Measurements from ENCODE around the gene POPDC2.

Gene POPDC2

GRCh38 chr3:119625451-119626153 lies 34.8 kb downstream of the POPDC2 start:
- H3K4me3 ChIP-seq (ENCODE audit: low read depth, low read length): no peak overlapping the region
- no peak for TF ChIP-seq CTCF (IDR thresholded peaks at IDR 0.05; ENCODE audit: low read depth, low read length)

GRCh38 chr3:119624002-119624720 lies 36.2 kb downstream of the POPDC2 start:
- no peak for TF ChIP-seq CTCF (IDR thresholded peaks at IDR 0.05; ENCODE audit: low read depth, low read length)
- H3K4me3 ChIP-seq (ENCODE audit: low read depth, low read length): no peak overlapping the region

GRCh38 chr3:119620899-119621298 lies 39.5 kb downstream of the POPDC2 start:
- no peak overlapping the region for H3K4me3 ChIP-seq (ENCODE audit: low read depth, low read length)
- TF ChIP-seq CTCF (IDR thresholded peaks at IDR 0.05; ENCODE audit: low read depth, low read length): no peak

- no peak for TF ChIP-seq CTCF (IDR thresholded peaks at IDR 0.05; ENCODE audit: low read depth, low read length)
- no peak overlapping the region for H3K4me3 ChIP-seq (ENCODE audit: low read depth, low read length)
Observed at GRCh38 chr3:119619094-119619493, 41.3 kb downstream of the POPDC2 start.

- no peak overlapping the region for H3K4me3 ChIP-seq (ENCODE audit: low read depth, low read length)
- no peak for TF ChIP-seq CTCF (IDR thresholded peaks at IDR 0.05; ENCODE audit: low read depth, low read length)
Observed at GRCh38 chr3:119616056-119616455, 44.3 kb downstream of the POPDC2 start.

- no peak for TF ChIP-seq CTCF (IDR thresholded peaks at IDR 0.05; ENCODE audit: low read depth, low read length)
- no peak overlapping the region for H3K4me3 ChIP-seq (ENCODE audit: low read depth, low read length)
Observed at GRCh38 chr3:119613872-119614271, 46.5 kb downstream of the POPDC2 start.

- H3K4me3 ChIP-seq (ENCODE audit: low read depth, low read length): no peak overlapping the region
- no peak for TF ChIP-seq CTCF (IDR thresholded peaks at IDR 0.05; ENCODE audit: low read depth, low read length)
Observed at GRCh38 chr3:119613201-119613600, 47.2 kb downstream of the POPDC2 start.

Measured in WI38 (cell line).